GM21717 (cell line): ENCODE data around the gene NRXN3.

Experiments
- ATAC-seq: cut with Tn5 transposase; IDR thresholded peaks from one replicate; pipeline ENCODE4 v1.9.1; 2021; ENCODE audit warnings: mild to moderate bottlenecking, moderate library complexity; ENCODE audit not compliant: unreplicated experiment

Gene NRXN3

GRCh38 chr14:79699206-79699605 lies 1529.0 kb downstream of the NRXN3 start:
- no peak for ATAC-seq

- ATAC-seq = no peak
Measured at GRCh38 chr14:79701371-79701770, 1531.2 kb downstream of the NRXN3 start.

DNA sequence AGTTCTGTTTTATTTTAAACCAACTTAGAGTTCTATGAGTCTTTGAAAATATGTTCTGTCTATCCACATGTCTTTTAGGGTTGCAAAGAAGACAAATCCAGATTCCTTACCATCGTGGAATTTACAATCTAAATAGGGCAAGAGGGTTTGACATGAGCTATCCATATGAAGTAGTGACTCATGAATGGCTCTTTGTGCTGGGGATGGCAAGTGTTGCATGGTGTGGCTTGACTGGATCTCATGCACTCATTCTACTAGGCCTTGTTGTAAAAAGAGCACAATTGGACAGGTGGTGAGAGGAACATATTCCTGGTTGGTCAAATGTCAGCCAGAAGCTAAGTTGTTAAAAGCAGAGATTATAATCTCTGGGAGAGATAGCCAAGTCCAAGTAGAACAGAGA lies 1532.0 kb downstream of the NRXN3 start:
- ATAC-seq = no peak

- ATAC-seq = no peak
Measured at GRCh38 chr14:79703209-79703608, 1533.0 kb downstream of the NRXN3 start.

DNA sequence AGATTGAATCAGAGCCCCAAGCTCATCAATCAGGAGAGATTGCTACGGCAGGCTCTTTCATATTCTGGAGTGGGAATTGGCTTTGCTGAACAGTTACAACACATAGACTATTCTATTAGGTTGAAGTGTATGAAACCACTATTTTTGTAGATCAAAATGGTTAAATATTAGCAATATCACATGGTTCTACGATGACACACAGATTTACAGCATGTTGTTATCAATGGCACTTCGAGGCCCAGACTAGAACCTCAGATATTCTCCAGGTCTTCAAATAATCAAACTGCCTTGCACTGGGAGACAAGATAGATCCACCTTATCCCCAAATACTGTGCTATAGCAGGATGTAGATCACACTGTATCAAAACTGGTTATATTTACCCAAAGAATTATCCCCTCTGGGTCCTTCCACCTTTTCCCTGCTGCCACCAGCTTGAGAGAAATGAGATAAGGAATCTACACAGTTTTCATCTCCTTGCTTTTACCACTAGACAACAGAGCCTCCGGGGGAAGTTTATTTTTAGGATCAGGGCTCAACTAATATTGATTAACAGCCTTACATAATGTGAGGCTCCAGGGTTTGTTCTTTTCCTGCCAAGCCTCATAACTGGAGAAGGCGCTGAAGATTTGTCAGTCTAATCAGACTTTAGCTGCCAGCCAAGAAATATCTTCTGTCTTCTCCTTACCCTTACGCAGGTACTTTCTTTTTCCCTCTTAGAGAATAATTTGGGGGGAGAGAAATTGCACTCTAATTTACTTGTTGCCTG lies 1534.1 kb downstream of the NRXN3 start:
- ATAC-seq = no peak

DNA sequence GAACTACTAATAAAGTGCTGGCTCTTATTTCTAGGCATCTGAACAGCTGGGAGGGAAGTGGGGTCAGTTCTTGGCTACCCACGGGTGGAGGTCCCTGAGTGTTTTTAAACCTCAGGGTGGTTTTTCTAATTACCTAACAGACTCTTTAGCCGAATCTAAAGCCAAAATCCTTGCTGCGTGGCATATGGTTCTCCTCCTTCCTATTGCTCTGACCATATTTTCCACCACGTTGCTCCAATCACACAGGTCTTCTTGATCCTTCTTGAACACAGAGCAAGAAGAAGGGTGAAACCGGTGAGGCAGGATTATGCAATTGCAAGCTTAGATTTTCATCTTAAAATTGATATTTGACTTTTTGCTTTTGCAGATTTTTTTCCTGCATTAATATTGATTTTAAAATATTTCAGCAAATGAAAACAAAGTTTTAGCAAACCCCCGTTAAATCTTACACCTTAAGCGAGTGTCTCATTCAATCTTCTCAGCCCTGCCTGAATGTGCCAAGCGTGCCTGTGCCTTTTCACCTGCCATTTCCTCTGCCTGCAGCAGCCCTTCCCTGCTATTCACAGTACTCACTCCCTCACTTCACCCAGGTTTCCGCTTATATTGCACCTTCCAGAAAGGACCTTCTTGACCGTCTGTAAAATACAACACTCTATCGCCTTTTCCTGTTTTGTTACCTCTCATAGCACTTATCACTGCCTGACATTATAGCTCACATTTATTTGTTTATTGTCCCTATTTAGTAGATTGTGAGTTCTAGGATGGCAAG lies 1535.1 kb downstream of the NRXN3 start:
- ATAC-seq = no peak

- ATAC-seq = no peak
Measured at GRCh38 chr14:79706382-79706781, 1536.2 kb downstream of the NRXN3 start.

DNA sequence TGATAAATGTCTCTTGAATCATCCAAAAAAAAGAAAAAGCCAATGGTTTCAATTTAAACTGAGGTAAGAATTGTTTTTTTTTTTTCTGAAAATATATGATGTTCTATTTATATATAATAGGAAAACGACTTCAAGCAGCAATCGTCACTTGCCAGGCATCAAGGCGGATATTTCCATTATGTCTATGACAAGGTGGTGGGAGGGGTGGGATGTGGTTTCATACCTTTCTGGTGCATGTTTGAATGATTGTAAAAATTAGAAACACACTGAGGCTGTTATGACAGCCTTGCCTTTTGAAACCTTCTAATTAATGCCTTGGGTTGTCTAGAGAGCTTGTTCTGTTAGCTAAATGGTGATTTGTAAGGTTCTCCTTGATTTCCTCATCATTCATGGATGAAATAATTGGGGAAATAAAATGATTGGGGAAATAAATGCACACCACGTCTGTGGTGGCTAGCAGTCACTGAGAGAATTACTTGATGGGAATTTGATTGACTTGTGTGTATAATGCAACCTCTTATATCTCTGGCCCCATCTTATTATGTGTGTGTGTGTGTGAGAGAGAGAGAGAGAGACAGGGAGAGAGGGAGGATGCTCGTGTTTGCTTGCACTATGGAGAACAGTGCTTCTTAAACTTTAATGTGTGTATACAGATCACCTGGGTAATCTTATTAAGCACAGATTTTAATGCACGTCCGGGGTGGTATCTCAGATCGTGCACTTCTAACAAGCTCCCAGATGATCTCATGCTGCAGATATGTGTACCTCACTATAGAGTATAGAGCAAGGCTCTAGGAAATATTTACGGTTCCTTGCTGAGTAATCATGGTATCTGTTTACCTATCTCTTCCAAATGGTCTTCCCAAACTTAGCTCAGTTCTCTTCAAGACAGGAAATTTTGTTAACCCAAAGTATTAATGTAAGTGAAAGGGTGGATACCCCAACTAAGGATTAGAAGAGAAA lies 1538.5 kb downstream of the NRXN3 start:
- ATAC-seq = no peak

GRCh38 chr14:79709573-79709972 lies 1539.4 kb downstream of the NRXN3 start:
- no peak for ATAC-seq

- no peak for ATAC-seq
Measured at GRCh38 chr14:79712302-79712950, 1542.3 kb downstream of the NRXN3 start.

DNA sequence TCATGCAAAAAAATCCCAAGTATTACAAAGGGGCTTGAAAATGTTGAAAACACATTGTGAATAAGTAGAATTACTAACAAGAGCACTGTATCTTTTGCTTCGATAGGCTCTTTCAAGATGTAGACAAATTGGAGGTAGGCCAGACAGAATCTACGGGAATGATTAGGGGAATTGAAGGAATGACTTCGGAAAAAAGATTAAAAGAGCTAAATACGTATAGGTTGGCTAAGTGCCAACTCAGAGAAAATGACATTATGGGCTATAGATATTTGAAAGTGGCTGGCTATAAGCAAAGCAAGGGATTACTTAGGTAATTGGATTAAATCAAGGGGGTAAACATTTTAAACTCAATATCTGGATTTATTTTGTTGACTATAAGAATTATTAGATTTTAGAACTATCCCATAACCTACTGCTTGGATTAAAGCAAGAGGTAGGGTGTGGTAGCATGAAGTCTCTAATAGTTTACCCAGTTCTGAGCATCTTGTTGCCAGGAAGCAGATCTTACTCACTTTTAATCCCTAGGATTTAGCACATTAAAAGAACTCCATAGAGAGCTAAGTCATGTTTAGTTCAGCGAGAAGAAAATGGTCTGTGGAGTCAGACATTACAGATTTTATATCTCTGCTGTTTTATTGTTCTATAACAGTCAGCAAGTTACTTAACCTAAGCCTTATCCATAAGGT lies 1551.4 kb downstream of the NRXN3 start:
- ATAC-seq = no peak

DNA sequence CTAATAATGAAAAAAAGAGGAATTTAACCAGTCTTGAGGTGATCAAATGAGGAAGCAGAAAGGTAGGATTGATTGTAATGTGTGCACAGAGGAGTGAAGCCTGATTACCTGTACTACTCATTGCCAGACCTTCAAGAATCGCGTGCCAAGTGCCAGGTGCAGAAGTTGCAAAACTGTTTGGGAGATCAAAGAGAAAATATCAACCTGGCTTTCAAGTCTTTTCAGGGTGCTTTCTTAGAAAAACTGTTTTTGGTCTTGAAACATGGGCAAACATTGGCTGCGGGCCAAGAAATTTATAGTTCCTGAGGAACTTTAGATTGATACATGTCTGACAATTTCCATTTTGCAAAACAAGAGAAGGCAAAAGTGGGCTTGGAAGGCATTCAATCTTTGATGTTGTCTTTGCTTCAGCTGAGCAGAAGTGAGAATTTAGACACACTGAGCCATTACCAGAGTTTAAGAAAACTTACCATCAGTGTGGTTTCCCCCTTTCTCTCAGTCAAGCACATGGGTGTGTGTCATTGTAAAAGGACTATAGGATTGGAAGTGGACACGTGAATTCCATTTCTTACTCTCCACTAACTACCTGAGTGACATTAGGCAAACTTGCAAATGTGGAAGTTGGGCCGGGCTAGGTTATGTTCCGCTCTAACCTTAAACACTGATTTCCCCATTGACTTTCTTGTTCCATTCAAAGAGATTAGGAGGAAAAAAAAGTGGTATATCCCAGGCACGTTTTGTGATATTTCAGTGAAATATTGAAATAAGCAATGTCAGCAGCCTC lies 1555.0 kb downstream of the NRXN3 start:
- no peak for ATAC-seq

DNA sequence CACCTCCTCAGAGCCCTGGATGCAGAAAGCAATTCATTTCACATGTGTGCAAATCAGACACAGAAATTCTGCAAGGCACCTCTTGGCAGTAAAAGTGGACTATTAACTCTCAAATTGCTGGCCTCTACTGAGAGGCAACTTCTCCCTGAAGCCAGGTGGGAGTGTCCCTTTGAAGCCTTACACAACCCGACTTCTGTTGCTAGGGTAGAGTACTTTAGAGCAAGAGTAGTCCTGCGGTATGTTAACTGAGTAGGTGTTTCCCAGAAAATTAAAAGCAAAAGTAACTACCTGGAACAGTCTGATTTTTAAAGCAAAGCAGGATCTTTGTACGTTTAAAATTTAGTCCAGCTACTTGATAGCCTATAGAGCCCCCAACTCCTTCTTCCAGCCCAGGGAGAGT lies 1557.7 kb downstream of the NRXN3 start:
- no peak for ATAC-seq

- no peak for ATAC-seq
Measured at GRCh38 chr14:79728331-79728730, 1558.2 kb downstream of the NRXN3 start.

- no peak for ATAC-seq
Measured at GRCh38 chr14:79729731-79730130, 1559.6 kb downstream of the NRXN3 start.

- no peak for ATAC-seq
Measured at GRCh38 chr14:79730196-79730595, 1560.0 kb downstream of the NRXN3 start.

- no peak for ATAC-seq
Measured at GRCh38 chr14:79730953-79731352, 1560.8 kb downstream of the NRXN3 start.

DNA sequence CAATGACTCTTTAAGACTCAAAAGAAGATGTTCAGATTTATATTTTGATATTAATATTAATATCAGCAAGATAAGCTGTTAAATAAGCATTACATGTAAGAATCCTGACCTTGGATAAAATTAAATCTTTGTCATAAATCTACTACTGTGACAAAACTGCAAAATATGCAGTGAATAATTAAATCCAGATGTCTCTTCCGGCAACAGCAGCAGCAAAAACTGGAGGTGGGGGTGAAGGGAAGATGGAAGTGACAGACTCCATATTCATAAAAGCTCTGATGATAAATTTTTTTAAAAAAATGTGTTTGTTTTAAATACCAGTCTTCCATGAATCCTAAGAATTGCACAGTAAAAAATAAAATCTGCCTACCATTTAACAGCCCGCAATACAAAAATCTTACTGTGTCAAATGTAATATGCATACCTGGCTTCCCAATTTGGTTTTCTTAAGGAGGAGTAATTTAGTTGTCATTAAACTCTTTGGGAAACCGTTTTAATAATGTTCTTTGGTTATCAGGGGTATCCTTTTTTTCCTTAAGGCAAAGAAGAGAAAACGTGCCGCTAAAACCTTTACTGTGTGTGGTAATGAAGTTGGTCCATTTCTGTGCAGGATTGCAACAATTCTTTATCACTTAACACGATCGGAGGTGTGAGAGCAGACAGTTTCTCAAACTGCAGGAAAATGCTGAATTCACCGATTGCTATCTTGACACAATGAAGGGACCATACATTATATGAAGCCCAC lies 1562.9 kb downstream of the NRXN3 start:
- no peak for ATAC-seq

- ATAC-seq = no peak
Measured at GRCh38 chr14:79734151-79734550, 1564.0 kb downstream of the NRXN3 start.
